GM06990 (cell line): ENCODE results near the gene FANCC.

Source experiments
- DNase-seq: peaks from one replicate; pipeline ENCODE4 v3.0.0-alpha.2; 2011; ENCODE audit not compliant: insufficient read length; ENCODE audit errors: extremely low read depth
- H3K27me3 ChIP-seq: replicated peaks from 2 replicates; pipeline ENCODE4 v1.6.0; 2011; ENCODE audit warnings: low read length; ENCODE audit not compliant: control insufficient read depth, insufficient read depth
- H3K36me3 ChIP-seq: 2 replicates; pipeline ENCODE4 v1.5.1; 2011; ENCODE audit warnings: low read length; ENCODE audit not compliant: control insufficient read depth, insufficient read depth
- H3K4me3 ChIP-seq: replicated peaks from 2 replicates; pipeline ENCODE4 v1.5.1; 2011; ENCODE audit warnings: low read depth, mild to moderate bottlenecking, control low read depth, low read length
- TF ChIP-seq, protein P1 (sequence below): IDR thresholded peaks from 2 replicates; pipeline ENCODE4 v1.5.1; 2011; ENCODE audit warnings: low read length, control low read depth, mild to moderate bottlenecking, inconsistent platforms; ENCODE audit not compliant: insufficient read depth, poor library complexity, severe bottlenecking

FANCC gene

DNA sequence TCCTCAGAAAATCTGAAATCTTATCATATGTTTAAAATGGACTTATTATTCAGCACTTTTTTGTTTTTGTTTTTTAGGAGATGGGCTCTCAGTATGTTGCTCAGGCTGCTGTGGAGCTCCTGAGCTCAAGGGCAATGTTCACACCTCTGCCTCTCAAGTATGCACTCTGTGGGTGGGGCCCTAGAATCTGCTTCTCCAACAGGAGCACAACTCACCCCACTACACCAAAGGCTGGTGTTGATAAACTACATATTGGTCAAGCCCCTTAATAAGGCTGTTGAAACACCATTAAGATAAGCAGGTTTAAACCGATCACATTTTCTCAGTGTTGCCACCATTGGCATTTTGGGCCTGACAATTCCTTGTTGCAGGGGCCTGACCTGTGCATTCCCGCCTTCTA lies 131.6 kb downstream of the FANCC start:
- TF ChIP-seq, protein P1, sequence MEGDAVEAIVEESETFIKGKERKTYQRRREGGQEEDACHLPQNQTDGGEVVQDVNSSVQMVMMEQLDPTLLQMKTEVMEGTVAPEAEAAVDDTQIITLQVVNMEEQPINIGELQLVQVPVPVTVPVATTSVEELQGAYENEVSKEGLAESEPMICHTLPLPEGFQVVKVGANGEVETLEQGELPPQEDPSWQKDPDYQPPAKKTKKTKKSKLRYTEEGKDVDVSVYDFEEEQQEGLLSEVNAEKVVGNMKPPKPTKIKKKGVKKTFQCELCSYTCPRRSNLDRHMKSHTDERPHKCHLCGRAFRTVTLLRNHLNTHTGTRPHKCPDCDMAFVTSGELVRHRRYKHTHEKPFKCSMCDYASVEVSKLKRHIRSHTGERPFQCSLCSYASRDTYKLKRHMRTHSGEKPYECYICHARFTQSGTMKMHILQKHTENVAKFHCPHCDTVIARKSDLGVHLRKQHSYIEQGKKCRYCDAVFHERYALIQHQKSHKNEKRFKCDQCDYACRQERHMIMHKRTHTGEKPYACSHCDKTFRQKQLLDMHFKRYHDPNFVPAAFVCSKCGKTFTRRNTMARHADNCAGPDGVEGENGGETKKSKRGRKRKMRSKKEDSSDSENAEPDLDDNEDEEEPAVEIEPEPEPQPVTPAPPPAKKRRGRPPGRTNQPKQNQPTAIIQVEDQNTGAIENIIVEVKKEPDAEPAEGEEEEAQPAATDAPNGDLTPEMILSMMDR = no peak
- no peaks in the 10 kb centered on the region for H3K27me3 ChIP-seq

DNA sequence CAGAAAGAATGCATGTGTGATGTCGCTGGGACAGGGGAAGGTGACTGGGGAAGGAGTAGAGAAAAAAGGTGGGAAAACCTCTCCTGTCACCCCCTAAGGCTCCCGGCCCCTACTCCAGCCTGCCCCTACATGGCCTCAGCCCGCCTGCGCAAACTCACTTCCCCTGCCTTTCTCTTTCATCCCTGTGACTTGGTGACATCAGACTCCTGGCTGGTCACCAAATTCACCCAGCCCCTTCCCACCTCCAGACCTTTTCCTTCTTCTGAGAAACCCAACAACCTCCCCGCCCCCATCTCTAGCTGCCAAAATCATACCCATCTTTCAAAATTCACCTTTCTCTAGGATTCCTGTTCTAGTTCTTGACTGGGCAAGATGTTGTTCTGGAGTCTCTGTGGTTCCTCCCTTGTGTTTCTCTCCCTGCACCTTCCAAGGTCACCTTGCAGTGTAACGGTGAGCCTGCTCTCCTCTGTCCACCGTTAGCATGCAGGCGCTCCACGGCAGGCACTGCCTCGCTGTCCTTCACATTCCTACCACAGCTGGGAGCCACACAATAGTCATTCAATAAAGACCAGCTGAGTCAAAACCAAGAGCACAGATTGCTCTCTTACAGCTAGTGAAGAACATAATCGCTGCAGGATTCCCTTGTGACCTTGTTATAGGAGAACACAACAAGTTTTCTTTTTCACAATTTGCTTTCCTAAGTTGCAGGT lies 134.5 kb downstream of the FANCC start:
- TF ChIP-seq, protein P1 = no peak
- H3K4me3 ChIP-seq = no peak overlapping the region
- no peaks in the 10 kb centered on the region for H3K36me3 ChIP-seq
- DNase-seq = no peak
- H3K27me3 ChIP-seq = no peaks in the 10 kb centered on the region

More for the DNA sequence above, 131.6 kb downstream of the FANCC start:
- no peak overlapping the region for H3K4me3 ChIP-seq
- no peak for DNase-seq
- no peaks in the 10 kb centered on the region for H3K36me3 ChIP-seq

DNA sequence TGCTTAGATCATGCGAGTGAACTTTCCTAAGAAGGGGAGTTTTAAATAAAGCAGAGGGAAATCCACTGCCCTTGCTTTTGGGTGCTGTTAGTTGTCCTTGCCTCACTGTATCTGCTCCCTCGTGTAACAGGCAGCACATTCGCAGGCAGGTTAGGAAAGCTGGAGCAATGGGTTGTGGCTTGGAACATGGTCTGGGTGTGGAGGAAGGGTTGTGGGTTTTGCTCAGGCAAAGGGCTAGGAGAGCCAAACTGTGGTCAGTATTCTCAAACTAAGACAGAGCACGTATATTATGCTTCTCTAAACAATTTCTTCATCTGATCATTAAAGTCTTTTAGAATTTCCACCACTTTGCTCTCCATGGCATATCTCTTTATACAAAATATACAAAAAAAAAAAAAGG lies 135.7 kb downstream of the FANCC start:
- H3K27me3 ChIP-seq = no peaks in the 10 kb centered on the region
- H3K36me3 ChIP-seq = no peaks in the 10 kb centered on the region
- no peak overlapping the region for H3K4me3 ChIP-seq
- no peak for DNase-seq
- TF ChIP-seq, protein P1 = no peak

DNA sequence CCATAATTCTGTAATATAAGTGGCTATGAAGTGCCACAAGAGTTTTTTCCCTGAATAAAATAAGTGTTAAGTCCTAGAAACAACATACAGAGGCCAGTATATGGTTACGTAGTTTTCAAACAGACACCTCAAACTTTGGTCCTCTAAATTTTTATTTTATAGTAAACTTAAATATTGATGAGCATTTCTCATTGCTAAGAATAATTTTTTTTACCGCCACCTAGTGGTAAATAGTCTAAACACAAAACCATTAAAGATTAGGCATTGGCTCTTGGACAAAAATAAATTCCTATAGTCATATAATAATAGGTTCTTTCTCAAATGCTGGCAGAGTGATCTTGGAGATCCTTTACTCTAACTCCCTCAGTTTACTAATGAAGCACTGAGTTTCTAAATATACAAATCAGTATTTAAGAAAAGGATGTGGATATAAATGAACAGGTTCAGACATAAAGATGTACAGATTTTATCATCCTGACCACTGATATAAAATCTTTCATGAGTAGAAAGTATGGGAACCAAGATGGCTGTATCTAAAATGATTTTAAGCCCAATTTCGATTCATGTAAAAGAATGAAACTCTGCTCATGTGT lies 136.2 kb downstream of the FANCC start:
- Histone ChIP-seq H3K27me3 (no peaks in the 10 kb centered on the region), H3K4me3 (no peak overlapping the region), H3K36me3 (no peaks in the 10 kb centered on the region)
- no peak for DNase-seq
- TF ChIP-seq, protein P1 = peak; percentile 50

DNA sequence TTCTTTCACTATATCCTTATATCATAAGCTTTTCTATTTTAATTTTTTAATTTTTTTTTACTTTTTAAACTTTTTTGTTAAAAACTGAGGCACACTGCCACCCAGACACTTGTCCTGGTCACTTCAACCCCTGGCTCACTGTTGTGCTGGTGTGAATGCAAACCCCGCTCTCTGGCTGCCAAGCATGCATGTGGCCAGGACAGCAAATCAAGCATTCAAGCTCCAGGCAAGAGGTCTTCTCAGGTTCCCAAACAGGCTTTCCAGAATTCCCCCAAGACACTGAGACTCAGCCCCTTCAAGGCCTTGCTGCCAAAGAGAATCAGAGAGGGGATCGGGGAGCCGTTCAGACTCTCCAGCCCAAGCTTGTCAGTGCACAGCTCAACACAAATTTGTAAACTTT lies 139.9 kb downstream of the FANCC start:
- no peaks in the 10 kb centered on the region for H3K36me3 ChIP-seq
- no peak for DNase-seq

More for the DNA sequence above, 139.9 kb downstream of the FANCC start:
- H3K27me3 ChIP-seq = no peaks in the 10 kb centered on the region
- no peak overlapping the region for H3K4me3 ChIP-seq
- TF ChIP-seq, protein P1 = no peak
